NCI-H345 treated with DMSO at 0.1 percent for 48 hours (cell line): ENCODE results near the gene ZIC2.

Source experiments
- DNase-seq: peaks from one replicate; lab custom pipeline; 2025; ENCODE audit not compliant: unreplicated experiment; lab: John Stamatoyannopoulos, UW

The ZIC2 gene

DNA sequence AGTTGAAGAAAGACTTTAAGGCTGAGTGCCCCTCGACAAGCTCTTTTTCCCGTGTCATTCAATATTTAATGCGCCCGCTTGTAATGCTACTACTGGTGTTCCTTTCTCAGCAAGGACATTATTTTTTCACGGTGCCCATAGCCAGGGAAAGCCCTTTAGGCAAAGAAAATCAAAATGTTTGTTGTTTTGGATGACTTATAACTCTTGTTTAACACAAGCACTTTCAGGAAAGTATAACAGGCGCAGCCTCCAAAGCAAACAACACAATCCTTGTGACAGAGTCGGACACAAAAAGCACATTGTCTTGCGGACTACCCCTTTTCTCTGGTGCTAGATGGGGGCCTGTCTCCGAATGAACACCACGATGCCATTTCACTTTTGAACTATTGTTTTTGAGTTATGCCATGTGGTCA lies 22.5 kb upstream of the ZIC2 start:
- DNase-seq = no peak

DNA sequence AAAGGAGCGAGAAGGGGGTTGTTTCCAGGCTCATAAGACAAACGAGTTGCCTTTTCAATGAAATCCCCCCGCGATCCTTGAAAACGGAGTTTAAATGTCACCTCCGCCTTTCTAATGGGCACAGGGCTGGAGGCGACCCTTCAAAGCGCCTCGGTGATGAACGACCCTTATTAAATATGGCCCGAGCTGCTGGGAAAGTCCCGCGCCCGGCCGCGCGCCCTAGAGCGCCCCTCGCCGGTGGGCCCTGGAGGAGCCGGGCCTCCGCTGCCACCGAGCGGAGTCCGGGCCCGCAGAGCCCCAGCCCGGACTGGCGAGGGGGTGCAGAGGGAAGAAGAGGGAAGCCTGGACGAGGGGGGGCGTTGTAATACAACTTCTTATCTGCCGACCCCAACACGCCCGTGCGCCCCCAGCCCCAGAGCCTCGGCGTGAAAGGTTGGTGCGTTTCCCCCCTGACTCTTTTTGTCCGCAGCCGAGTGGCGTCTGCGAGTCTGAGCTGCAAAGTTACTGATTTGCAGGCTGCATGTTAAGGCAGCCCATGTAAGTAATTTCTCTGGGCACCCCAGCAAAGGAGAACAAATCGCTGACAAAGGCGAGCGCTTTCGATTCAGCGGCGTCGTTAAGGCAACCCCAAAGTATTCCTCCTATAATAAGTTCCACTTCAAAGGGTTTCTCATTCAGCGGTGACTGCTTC lies 21.9 kb upstream of the ZIC2 start:
- DNase-seq = no peak

DNA sequence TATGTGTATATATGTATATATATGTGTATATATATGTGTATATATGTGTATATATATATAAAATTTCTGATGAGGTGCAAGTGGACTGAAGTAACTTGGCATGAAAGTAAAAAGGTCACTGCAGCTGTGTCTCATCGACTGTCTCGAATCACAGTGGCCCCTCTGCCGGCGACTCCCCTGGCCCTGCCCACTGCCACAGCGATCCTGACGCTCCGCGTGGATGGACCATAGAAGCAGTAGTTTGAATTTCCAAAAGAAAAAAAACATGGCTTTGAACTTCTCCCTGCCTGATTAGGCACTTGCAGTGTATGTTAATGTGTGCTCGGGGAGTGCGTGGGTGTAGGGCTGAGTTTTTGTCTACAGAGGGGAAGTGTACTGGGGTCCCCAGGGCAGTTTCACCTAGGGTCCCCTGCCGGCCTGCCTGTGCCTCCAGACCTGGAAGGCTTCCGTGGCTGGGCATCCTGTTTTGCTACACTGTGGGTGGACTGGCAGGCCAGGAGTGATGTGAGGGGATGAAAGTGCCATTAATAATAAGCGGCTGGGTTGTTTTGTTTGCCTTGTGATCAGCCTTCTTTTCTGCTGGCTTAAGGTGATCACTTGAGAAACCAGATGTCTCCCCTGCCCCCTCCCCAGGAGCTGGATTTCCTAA lies 20.8 kb upstream of the ZIC2 start:
- no peak for DNase-seq

DNA sequence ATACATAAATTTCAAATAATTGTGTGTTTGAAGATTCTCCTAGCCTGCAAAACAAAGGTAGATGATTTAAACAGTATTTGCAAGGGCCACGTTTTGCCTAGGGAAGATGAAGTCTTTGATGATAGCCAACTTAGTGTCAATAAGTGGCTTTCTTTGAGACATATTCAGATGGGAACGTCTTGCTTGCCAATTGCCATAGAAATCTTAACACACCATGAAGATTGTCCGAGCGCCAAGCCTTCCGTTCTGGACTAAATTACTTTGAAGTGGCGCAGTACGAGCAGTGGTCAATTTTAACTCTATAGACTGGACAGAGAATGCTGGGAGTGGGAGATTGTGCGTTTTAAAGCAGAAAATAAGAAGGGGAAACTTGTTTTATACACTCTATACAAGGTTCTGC lies 19.9 kb upstream of the ZIC2 start:
- DNase-seq = no peak

DNA sequence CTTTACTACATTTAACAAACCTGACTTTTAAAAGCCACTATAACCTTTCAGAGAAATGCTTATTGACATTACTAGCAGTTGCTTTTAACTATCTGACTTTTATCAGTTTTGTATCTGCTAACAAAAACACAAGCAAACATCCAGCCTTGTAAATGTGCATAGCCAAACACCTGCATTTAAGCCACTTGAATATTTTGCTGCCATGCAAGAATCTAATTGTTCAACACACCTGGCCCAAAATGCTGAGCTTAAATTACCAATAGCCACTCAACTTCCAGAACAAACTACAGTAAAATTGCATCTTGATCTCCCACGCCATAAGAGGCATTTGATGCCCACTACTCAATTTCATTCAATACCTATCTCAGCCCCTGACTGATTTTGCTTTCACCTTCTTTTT lies 19.3 kb upstream of the ZIC2 start:
- DNase-seq = no peak

DNA sequence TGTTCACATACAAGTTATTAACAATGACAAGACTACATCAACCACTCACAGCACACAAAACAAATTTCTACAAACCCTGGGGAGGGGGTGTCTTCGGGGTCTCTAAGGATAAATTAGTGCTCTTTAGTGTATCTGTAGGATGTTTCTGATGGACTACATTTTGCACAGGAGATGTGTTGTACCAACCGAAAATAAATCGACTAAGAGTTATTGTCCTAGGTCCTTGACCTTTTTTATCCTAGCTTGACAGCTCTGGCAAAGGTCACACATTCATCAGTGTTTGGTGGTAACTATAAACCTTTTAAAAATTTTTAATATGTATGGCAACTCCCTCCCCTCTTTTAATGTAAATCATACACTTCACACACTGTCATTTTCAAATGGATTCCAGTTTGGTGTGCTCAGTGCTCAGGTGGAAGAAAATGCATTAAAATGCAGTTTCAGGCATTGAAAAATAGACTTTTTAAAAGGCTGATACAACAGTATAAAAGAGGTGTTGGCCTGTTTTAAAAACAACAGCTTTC lies 17.7 kb upstream of the ZIC2 start:
- DNase-seq = no peak

DNA sequence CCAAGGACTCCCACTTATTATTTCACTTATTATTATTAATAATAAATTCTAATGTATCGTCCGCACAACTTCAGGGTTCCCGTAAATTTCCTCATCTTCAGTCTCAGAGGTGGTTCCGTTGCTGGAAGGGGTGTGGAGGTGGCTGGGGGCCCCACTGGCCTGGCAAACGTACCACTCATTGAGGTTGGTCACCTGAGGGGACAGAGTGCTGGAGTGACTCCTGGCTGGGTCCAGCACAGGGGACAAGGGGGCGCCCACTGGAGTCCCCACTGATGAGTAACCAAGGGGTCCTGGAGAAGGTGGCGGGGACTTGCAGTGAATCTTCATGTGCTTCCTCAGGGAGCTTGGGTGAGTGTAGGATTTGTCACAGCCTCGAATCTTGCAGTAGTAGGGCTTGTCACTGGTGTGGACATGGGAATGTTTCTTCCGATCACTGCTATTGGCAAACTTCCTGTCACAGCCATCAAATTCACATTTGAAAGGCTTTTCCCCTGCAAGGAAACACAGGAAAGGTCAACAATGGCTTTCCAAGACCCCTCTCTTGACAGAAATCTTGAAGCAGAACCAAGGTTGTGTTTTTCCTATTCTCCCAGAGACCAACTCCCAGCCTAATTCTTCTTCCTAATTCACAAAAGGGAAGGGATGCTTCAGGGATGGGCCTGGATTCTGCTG lies 16.1 kb upstream of the ZIC2 start:
- no peak for DNase-seq

DNA sequence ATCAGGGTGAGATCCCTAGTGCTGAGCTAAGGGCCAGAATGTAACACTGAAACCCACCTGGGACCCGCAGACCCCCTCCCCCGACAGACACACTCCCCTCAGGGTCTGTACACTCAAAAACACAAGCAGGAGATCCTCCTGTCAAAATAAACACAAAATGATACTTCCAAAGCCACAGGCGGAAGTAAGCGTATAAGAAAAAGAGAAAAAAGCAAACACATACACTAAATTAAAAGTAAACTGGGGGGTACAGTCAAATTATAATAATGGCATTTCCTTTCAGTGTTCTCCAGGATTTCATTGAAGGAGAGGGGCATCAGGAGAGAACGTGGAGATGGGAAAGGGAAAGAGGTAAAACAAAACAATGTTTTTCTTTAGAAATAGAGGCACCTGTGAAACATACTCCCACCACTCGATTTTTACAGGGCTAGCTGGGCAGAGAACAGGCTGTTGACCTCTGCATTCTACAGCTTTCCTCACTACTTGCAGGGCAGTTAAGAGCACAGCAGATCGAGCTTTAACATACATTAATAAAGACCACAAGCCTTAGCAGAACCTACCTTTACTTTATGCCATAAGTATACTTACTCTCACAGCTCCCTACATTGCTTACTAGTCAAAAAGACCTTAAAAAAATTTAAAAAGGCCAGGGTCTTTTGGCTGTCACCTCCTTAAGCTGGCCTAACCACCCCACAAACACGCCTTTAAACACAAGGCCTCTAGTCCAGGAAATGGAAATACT lies 15.3 kb upstream of the ZIC2 start:
- DNase-seq = no peak

DNA sequence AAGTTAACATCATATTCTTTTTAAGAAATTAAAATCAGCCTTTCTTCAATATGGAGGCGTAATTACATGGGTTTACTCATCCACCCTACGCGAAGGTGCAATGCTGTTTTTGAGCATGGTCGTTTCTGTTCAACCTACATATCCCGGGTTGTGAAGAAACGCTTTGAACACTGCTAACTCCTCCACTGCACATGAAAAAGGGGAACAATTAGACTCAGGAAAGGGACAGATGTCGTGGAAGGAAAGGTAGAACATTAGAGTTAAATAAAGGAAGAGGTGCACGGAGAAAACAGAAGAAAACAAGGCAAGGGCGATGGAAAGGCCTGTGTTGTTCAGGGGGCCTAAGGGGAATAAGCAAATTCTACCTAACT lies 14.1 kb upstream of the ZIC2 start:
- DNase-seq = no peak

DNA sequence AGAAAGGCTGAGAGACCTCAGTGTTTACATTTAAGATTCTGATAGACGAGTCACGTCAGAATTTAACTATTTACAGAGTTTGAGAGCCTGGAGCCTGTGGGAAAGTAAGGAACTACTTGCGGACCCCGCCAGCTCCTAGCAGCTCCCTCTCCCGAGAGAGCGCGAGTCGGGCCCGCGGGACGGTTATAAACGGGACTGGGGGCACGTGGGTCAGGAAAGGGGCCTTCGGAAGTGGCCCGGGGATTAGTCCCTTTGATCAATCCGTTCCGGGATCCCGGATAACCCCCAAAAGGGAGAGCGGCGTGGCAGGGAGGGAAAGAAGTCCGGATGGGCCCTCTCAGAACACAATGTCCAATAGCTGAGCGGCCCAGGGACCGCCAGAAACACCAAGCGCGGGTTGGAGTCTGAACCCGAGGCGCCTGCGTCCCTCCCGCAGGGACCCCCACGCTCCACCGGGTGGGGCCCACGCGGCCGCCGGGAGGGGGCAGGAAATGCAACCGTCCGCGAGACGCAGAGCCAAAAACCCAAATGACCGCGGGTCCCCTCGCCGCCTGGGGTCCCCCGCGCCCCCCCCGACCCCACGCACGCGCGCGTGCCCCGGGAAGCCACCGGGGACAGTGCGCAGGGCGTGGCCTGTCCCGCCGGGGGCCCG lies 13.6 kb upstream of the ZIC2 start:
- no peak for DNase-seq

DNA sequence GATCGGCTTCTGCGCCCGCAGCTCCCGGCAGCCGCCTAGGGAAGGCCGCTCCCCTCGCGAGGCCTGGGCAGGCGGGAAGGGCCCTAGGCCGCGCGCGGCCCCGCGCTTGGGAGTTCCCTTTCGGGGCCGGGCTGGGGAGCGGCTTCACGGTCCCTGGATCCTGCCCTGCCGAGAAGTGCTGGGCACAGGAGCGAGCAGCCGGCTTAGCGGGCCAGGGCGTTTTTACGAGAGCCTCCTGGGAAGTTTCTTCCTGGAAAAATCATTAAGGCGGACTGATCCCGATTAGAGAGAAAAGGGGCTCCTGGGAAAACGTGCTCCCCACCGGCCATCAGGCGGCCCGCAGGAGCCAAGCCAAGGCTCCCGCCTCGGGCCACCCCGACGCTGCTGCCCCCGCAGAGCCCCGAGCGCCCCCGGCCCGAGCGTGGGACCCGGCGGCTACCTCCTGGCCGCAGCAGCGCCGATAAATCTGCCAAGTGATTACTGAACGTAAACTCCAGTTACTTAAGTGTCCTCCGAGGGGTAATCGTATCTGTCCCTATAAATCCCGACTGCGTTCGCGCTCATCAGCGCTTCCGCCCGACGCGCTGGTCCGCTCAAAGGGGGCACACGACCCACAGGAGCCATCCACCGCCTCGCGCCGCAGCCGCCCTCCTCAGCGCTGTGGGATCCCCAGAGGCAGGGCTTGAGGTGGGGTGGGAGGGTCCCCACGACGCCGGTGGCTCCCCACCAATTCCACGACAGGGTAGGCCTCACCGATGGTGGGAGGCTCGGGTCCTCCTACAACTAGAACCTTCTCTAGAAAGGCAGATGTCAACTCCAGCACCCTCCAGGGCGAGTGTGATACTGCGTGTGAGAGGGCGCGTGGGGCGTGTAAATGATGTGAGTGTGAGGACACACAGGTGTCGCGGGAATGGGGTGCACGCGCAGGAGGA lies 12.8 kb upstream of the ZIC2 start:
- DNase-seq = no peak

DNA sequence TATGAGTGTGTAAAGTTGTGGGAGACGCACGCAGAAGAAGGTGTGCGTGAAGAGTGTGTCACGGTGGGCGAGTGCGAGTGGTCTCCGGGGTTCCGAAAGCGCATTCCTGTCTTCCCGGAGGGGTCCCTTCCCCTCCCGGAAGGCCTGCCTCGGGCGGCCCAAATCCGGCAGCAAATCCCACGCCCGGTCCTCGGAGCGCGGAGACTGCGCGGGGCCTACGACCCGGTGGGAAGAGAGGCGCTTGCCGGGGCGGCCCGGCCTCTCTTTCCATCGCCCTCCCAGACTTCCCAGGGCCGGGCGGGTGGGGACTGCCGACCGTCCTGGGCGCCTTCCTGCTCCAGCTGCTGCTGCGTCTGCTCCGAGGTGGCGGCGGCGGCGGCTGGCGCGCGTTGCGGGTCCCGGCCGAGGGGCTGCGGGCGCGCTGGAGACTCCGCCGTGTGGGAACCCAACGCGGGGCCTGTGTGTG lies 12.1 kb upstream of the ZIC2 start:
- no peak for DNase-seq

DNA sequence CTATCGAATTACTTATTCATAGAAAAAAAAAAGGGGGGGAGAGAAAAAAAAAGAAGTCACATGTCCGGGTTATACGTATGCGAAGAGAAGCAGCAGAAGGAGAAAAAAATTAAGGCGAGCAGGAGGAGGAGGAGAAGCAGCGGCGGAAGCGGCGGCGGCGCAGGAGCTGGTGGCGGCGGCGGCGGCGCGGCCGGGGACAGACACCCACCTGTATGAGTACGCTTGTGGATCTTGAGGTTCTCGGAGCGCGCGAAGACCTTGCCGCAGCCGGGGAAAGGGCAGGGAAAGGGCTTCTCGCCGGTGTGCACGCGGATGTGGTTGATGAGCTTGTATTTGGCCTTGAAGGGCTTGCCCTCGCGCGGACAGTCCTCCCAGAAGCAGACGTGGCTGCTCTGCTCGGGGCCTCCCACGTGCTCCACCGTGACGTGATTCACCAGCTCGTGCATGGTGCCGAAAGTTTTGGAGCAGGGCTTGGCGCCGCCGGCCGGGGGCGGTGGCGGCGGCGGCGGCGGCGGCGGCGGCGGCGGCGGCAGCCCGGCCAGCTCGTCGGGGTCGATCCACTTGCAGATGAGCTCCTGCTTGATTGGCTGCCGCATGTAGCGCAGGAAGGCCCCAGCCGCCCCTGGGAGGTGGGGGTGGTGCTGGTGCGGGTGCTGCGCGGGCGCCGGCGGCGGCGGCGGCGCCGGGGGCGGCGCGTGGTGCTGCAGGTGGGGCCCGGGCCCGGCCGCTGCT lies 11.5 kb upstream of the ZIC2 start:
- no peak for DNase-seq

DNA sequence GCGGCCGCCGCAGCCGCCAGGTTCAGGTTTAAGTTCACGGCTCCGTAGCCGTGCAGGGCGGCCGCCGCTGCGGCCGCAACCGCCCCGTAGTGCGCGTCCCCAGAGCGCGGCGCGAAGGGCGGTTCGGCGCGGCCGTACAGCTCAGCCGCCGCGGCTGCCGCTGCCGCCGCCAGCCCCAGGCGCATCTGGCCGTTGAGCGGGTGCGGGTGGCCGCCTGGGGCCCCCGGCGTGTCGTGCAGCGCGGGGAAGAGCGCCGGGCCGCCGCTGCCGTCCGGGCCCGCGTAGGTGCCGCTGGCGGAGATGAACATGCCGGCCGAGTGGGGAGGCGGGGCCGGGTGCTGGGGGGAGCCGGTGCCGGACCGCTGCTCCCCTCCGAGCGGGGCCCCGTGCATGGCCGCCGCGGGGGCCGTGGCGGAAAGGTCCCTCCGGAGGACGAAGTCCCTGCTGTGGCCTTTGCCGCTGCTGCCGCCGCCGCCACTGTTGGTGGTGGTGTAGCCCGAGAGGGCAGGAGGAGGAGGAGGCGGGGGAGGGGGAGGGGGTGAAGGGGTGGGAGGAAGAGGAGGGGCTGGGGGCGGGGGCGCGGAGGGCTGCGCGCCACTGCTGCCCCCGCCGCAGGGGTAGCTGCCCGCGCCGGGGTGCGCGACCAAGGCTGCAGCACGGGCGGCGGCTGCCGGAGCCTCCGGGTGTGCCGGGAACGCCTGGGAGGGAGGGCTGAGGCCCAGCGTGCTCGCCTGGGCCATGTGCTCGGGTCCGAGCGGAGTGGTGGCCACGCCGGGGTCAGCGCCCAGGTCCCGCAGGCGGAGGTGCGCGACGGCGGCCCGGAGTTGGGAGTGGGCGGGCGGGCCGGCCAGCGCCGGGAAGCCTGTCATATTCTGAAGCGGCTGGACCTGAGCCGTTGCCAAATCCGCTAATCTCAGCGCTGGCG lies 10.7 kb upstream of the ZIC2 start:
- DNase-seq = no peak

DNA sequence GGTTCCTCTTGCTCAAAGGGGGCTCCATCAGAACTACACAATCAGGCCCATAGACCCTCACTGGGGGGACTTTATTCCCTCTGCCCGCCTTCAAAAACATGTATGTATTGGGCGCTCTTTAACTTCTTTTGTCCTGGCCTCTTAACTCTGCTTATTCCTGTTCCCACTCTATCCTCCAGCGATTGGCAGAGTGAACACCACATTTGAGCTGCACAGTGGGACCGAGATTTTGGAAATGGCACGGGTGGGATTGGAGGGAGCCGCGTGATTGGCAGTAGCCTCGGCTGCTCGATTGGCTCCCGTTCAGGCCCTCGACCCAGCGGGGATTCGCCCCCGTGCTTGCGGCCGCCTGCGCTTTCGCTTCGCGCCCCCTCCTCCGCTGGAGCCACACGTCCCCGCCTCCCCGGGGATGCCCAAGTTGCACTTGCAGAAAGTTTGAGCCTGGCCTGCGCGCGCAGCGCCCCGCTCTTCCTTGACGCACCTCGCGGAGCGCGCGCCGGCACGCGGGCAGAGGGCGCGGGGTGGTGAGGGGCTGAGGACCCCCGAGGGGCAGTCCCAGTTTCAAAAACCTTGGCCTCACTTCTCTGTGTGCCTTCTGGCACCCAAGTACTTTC lies 9.9 kb upstream of the ZIC2 start, which contains the start of gene ZIC5:
Gene ZIC5, minus strand, starts transcription at position 192 of the 614 bp plus-strand sequence. Its CDS starts 164 bp downstream, at position 28.
- no peak for DNase-seq

DNA sequence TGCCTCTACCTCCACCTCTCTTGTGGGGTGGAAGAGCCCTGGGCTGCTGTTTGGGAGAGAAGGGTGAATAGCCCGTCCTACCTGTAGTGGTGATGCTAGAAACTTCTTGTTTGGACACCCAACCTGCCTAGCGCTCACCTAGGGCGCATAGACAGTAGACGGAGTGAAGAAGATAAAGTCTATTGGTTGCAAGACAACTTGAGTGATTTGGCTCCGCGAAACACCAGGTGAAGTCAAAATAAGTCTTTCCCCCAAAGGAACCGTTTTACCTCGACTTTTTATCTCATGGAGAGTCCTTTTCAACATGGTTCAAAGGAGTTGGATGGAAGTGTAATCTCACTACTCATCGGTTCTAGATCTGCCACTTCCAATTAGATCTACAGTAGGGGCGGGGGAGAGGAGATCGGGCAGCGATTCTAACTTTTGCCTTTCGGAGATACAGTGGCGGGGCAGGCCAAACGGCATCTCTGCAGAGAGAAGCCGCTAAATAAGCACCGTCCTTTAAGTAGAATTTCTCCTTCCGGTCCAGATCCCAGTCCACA lies 9.3 kb upstream of the ZIC2 start:
- no peak for DNase-seq

DNA sequence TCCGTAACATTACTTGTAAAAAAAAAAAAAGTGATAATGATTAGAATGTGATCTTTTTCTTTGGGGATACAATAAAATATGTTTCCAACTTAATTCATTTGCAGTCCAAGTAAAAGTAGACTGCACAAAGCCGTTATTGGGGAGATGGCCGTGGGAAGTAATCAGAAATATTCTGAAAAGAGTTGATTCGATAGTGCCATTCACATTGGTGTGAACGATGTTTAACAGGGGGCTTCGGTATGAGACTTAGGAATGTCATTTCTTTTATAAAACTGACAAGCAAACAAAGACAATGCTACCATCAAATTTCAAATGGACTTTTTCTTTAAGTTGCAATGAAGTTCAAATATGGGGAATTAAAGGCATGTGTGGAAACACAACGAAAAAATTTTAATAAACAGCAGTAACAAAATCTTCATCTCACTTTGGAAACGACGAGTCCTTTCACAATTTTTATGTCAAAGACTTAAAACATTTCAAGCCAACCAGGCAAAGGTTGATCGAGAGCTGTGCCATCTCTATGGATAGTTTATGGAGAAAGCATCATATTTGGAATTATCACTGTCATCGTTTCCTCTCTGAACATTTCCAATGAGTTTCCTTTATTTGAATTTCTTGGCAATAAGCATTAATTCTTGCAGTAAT lies 8.3 kb upstream of the ZIC2 start:
- no peak for DNase-seq
